K562 (cell line): ENCODE measurements around the gene OR52E5. TPM values are rescaled to one million over a fixed set of nuclear protein-coding genes. Genes with fewer than 3 reads are reported as not detected.

Experiments
- ATAC-seq: fragments of 200-7000 bp; cut with Tn5 transposase; 3 replicates; pipeline ENCODE4 v1.9.1; 2020; ENCODE audit warnings: moderate library complexity
- BruUV-seq: library from RNA; stranded (reverse); fragments of 400-500 nt; replicated peaks from 2 replicates; lab custom pipeline; 2021; lab: Mats Ljungman, UMichigan
- CTCF ChIA-PET: fragments of 300-600 bp; formaldehyde crosslinking; extraction: SDS; loops from one replicate; lab custom pipeline; 2021; ENCODE audit warnings: low intra/inter-chr PET ratio; lab: Yijun Ruan, JAX
- POLR2A ChIA-PET: fragments of 300-600, 350-650 bp; sonication (Branson Sonifier 250); formaldehyde crosslinking; extraction: SDS; loops from one replicate; lab custom pipeline; 2021; ENCODE audit warnings: antibody characterized with exemption, inconsistent platforms; lab: Yijun Ruan, JAX
- DNase-seq, 4 experiments: peaks; one replicate each; pipeline versions ENCODE4 v3.0.0 to v3.0.0-alpha.2; 2011 to 2018; ENCODE audit warnings: low spot score in 3 of 4, mixed read lengths in 3 of 4; ENCODE audit errors: extremely low read depth in 1 of 4
- FAIRE-seq: peaks from 2 replicates; lab custom pipeline; 2011; peaks lifted over from hg19 to GRCh38; lab: Jason Lieb, UNC
- H2AFZ ChIP-seq: 2 replicates; pipeline ENCODE4 v1.6.0; 2011; ENCODE audit warnings: low read depth, low read length, control low read depth, inconsistent platforms
- H3K27ac ChIP-seq: fragments of 200-600 bp; 3 replicates; pipeline ENCODE4 v1.8.0; 2011; ENCODE audit warnings: low read depth, mild to moderate bottlenecking, control low read depth, inconsistent platforms, low read length, moderate library complexity, mixed read lengths; ENCODE audit errors: extremely low read depth
- H3K27me3 ChIP-seq, 2 experiments: fragments of 300-600 bp in 1 of 2; 2 replicates in 1 of 2; 3 replicates in 1 of 2; pipeline versions ENCODE4 v1.6.0 to v1.8.0; 2011; ENCODE audit warnings: inconsistent platforms in 2 of 2, low read length in 2 of 2, mild to moderate bottlenecking in 1 of 2, mixed read lengths in 1 of 2, moderate library complexity in 1 of 2; ENCODE audit not compliant: control insufficient read depth in 2 of 2, insufficient read depth in 2 of 2
- H3K36me3 ChIP-seq: fragments of 300-600 bp; 3 replicates; pipeline ENCODE4 v1.8.0; 2011; ENCODE audit warnings: mild to moderate bottlenecking, low read length, inconsistent platforms; ENCODE audit not compliant: control insufficient read depth, insufficient read depth
- H3K4me1 ChIP-seq, 2 experiments: fragments of 200-600 bp in 1 of 2; replicated peaks in 1 of 2; 2 replicates in 1 of 2; 3 replicates in 1 of 2; pipeline versions ENCODE4 v1.5.1 to v1.8.0; 2011; ENCODE audit warnings: inconsistent platforms in 2 of 2, low read length in 2 of 2, mild to moderate bottlenecking in 1 of 2, mixed read lengths in 1 of 2, moderate library complexity in 1 of 2; ENCODE audit not compliant: control insufficient read depth in 2 of 2, insufficient read depth in 2 of 2
- H3K4me2 ChIP-seq: 2 replicates; pipeline ENCODE4 v1.6.1; 2011; ENCODE audit warnings: low read length, control low read depth, inconsistent platforms, mixed read lengths; ENCODE audit not compliant: insufficient read depth
- H3K4me3 ChIP-seq: fragments of 200-600 bp; sonication (generic), shearing (Covaris generic); 2 replicates; pipeline ENCODE4 v1.5.1; 2016; ENCODE audit warnings: control low read depth, inconsistent platforms
- H3K79me2 ChIP-seq: fragments of 200-600 bp; 3 replicates; pipeline ENCODE4 v1.8.0; 2011; ENCODE audit warnings: low read length, inconsistent platforms; ENCODE audit not compliant: control insufficient read depth, insufficient read depth
- H3K9ac ChIP-seq, 2 experiments: 2 replicates each; pipeline versions ENCODE4 v1.6.0 to v1.6.1; 2011; ENCODE audit warnings: low read depth in 2 of 2, low read length in 2 of 2, control low read depth in 1 of 2, inconsistent platforms in 1 of 2, mild to moderate bottlenecking in 1 of 2, mixed read lengths in 1 of 2; ENCODE audit not compliant: insufficient read depth in 1 of 2
- H3K9me1 ChIP-seq: one replicate; pipeline ENCODE4 v1.6.0; 2011; ENCODE audit warnings: inconsistent platforms, mild to moderate bottlenecking, low read length, moderate library complexity; ENCODE audit not compliant: control insufficient read depth, insufficient read depth
- H3K9me3 ChIP-seq: replicated peaks from 2 replicates; pipeline ENCODE4 v1.5.1; 2011; ENCODE audit warnings: low read depth, low read length, inconsistent platforms; ENCODE audit not compliant: control insufficient read depth, insufficient read depth
- H4K20me1 ChIP-seq: replicated peaks from 2 replicates; pipeline ENCODE4 v1.6.1; 2011; ENCODE audit warnings: low read length, inconsistent platforms, mixed read lengths; ENCODE audit not compliant: control insufficient read depth, insufficient read depth
- CEBPG ChIP-seq, 3 experiments: fragments of 200-800 bp in 1 of 3; sonication (Bioruptor generic) in 1 of 3; sonication (generic) in 1 of 3; formaldehyde crosslinking in 1 of 3; IDR thresholded peaks in 2 of 3; conservative IDR thresholded peaks in 1 of 3; 2 replicates each; pipeline versions ENCODE4 v1.6.1 to v1.8.0; 2016 to 2022; ENCODE audit warnings: missing compliant biosample characterization in 2 of 3, missing genetic modification characterization in 2 of 3, mild to moderate bottlenecking in 1 of 3, missing genetic modification reagents in 1 of 3
- GATA2 ChIP-seq: sonication (generic); formaldehyde crosslinking; IDR thresholded peaks from 2 replicates; pipeline ENCODE4 v1.4.0; 2020; ENCODE audit warnings: mild to moderate bottlenecking, missing genetic modification reagents
- MTA2 ChIP-seq: fragments of 450-650 bp; IDR thresholded peaks from 2 replicates; pipeline ENCODE4 v1.6.1; 2016; ENCODE audit warnings: low read depth
- MTA3 ChIP-seq: fragments of 450-650 bp; formaldehyde crosslinking; IDR thresholded peaks from 2 replicates; pipeline ENCODE4 v1.6.1; 2017; ENCODE audit warnings: mild to moderate bottlenecking, borderline replicate concordance
- PTRF ChIP-seq: fragments of 450-650 bp; IDR thresholded peaks from 2 replicates; pipeline ENCODE4 v1.6.1; 2016; ENCODE audit warnings: mild to moderate bottlenecking, missing genetic modification characterization, missing compliant biosample characterization
- TCF7 ChIP-seq: sonication (generic); IDR thresholded peaks from 2 replicates; pipeline ENCODE4 v1.6.1; 2016; ENCODE audit warnings: antibody characterized with exemption, borderline replicate concordance
- XRCC4 ChIP-seq: IDR thresholded peaks from one replicate; pipeline ENCODE4 v1.6.1; 2011; ENCODE audit not compliant: insufficient read depth, insufficient read length; ENCODE audit errors: extremely low read depth
- XRCC5 ChIP-seq: fragments of 200-400 bp; formaldehyde crosslinking; IDR thresholded peaks from 2 replicates; pipeline ENCODE4 v1.6.1; 2017; ENCODE audit warnings: low read depth, mild to moderate bottlenecking, low read length
- ZC3H8 ChIP-seq: fragments of 450-650 bp; IDR thresholded peaks from 2 replicates; pipeline ENCODE4 v1.6.1; 2017
- ZNF146 ChIP-seq: IDR thresholded peaks from one replicate; pipeline ENCODE4 v1.6.1; 2018; ENCODE audit warnings: missing compliant biosample characterization; ENCODE audit not compliant: unreplicated experiment
- ZNF23 ChIP-seq: fragments of 250-450 bp; sonication (Bioruptor Pico); IDR thresholded peaks from 2 replicates; pipeline ENCODE4 v1.4.0; 2020; ENCODE audit warnings: mild to moderate bottlenecking
- ZNF717 ChIP-seq: fragments of 250-450 bp; sonication (Bioruptor Pico); IDR thresholded peaks from 2 replicates; pipeline ENCODE4 v1.5.0; 2021
- ZNF76 ChIP-seq: fragments of 250-450 bp; sonication (Bioruptor Pico); IDR thresholded peaks from 2 replicates; pipeline ENCODE4 v1.4.0; 2020; ENCODE audit warnings: mild to moderate bottlenecking, moderate library complexity, borderline replicate concordance
- WGBS: fragments of 100-300 bp; shearing (Covaris generic); methylation state at CpG from one replicate; pipeline ENCODE4 v1.1.6; 2016; ENCODE audit warnings: low coverage, mixed read lengths; ENCODE audit not compliant: insufficient coverage; ENCODE audit errors: missing lambda C conversion rate; 5-methylcytosine and 5-hydroxymethylcytosine counted together
- in situ Hi-C: fragments of 300-500 bp; cut with MboI; formaldehyde crosslinking; loops from 4 replicates; pipeline ENCODE4 v1.15.0; 2018; ENCODE audit warnings: inconsistent platforms, mixed read lengths
- intact Hi-C: fragments of 100-400 bp; cut with micrococcal nuclease; formaldehyde crosslinking; loops from 2 replicates; pipeline ENCODE4 v1.14.2; 2022
- polyA plus RNA-seq, 8 experiments: library from polyadenylated mRNA; depleted of rRNA in 4 of 8; stranded (reverse) in 5 of 8; unstranded in 3 of 8; fragments of >200 nt; fragmentation: Nextera tagmentation in 2 of 8; fragmentation: Illumina TruSeq in 1 of 8; extraction: Ambion mirVana in 2 of 8; extraction: Trizol in 1 of 8; gene quantifications; 2 replicates each; pipeline versions ENCODE4 v1.2.1 to v1.2.3, GENCODE V29; 2011 to 2014; ENCODE audit warnings: inconsistent platforms in 1 of 8, missing spikeins in 1 of 8
- total RNA-seq, 7 experiments: library from RNA; depleted of rRNA in 6 of 7; stranded (reverse); fragments of >200 nt in 6 of 7; fragmentation: Illumina TruSeq in 2 of 7; extraction: Trizol in 2 of 7; gene quantifications; 2 replicates each; pipeline versions ENCODE4 v1.2.1 to v1.2.3, GENCODE V29; 2011 to 2021; ENCODE audit warnings: low replicate concordance in 1 of 7
- TF ChIP-seq, protein P1 (sequence below): sonication (generic); formaldehyde crosslinking; IDR thresholded peaks from 2 replicates; pipeline ENCODE4 v1.8.0; 2022; ENCODE audit warnings: missing genetic modification reagents, mild to moderate bottlenecking, moderate library complexity, borderline replicate concordance
- TF ChIP-seq, protein P2 (sequence below), 3 experiments: IDR thresholded peaks in 2 of 3; conservative IDR thresholded peaks in 1 of 3; 2 replicates each; pipeline ENCODE4 v1.5.1; 2011 to 2012; ENCODE audit warnings: low read length in 3 of 3, mild to moderate bottlenecking in 3 of 3, control low read depth in 2 of 3, improper control_type of control experiment in 1 of 3, inconsistent platforms in 1 of 3, low read depth in 1 of 3, mixed read lengths in 1 of 3, moderate library complexity in 1 of 3; ENCODE audit not compliant: insufficient read depth in 2 of 3

OR52E5 gene
- total and polyA plus RNA-seq, 9 of the 15 experiments (the other 6 are each of a cell fraction or from before 2014, with no cell fraction given) = not detected

DNA sequence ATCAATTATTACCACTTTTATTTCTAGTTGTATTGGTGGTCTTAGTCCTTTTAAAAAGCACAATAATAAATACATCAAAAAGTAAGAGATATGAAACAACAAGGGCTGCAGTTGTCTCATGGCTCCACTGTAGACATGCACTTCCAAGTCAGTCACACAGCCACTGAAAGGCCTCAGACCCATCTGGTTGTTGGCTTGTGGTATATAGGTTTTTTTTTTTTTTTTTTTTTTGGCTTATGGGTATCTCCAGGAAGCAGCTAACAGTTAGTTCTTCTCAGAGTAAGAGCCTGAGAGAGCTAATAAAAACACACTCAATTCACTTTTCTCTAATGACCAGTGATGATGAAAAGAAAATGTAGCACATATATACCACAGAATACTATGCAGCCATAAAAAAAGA is 45.3 kb upstream of the OR52E5 start:
- CTCF ChIA-PET = no interaction called here
- Histone ChIP-seq H3K4me3 (no peak overlapping the region), H3K4me2 (no peak overlapping the region), H3K27me3 (no peaks in the 10 kb centered on the region), H3K9me1 (no peaks in the 10 kb centered on the region), H4K20me1 (no peaks in the 10 kb centered on the region), H3K79me2 (no peaks in the 10 kb centered on the region), H3K36me3 (no peaks in the 10 kb centered on the region), H3K9me3 (no peaks in the 10 kb centered on the region), H3K9ac (no peak overlapping the region), H3K27ac (no peak overlapping the region), H3K4me1 (no peaks in the 10 kb centered on the region), H2AFZ (no peak overlapping the region)
- FAIRE-seq (no peak), ATAC-seq (no peak), DNase-seq (peak in 1 of 4 experiments; percentile 3)
- POLR2A ChIA-PET = interaction anchor here (0.6 kb wide), 1 partner anchor 13 kb away, joined by 3 read pairs; no protein-coding TSS in a partner anchor
- intact Hi-C loops (no loop called here), in situ Hi-C loops (no loop called here)
- TF ChIP-seq ZNF23 (CRISPR knock-in tag) (no peak), ZNF76 (CRISPR knock-in tag) (no peak), ZNF146 (CRISPR knock-in tag) (peak; percentile 40)
- BruUV-seq = no TSS peak

DNA sequence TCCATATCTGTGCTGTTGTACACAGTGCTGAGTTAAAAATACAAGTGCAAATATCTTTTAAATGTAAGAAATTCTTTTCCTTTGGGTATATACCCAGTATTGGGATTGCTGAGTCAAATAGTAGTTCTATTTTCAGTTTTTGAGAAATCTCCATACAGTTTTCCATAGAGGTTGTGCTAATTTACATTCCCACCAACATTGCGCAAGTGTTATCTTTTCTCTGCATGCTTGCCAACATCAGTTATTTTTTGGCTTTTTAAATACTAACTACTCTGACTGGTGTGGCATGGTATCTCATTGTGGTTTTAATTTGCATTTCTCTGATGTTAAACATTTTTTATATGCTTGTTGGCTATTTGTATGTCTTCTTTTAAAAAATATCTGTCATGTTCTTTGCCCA is 42.0 kb upstream of the OR52E5 start:
- Histone ChIP-seq H3K4me2 (no peak overlapping the region), H3K79me2 (no peaks in the 10 kb centered on the region), H3K27me3 (no peaks in the 10 kb centered on the region), H3K4me3 (no peak overlapping the region), H4K20me1 (no peaks in the 10 kb centered on the region), H3K27ac (no peak overlapping the region), H3K4me1 (no peaks in the 10 kb centered on the region), H2AFZ (no peak overlapping the region), H3K9ac (no peak overlapping the region), H3K9me3 (no peaks in the 10 kb centered on the region), H3K36me3 (no peaks in the 10 kb centered on the region), H3K9me1 (no peaks in the 10 kb centered on the region)
- FAIRE-seq = no peak
- no peak for ATAC-seq
- BruUV-seq = no TSS peak
- ChIA-PET CTCF (no interaction called here), POLR2A (no interaction called here)
- intact Hi-C loops (no loop called here), in situ Hi-C loops (no loop called here)
- no peak for DNase-seq
- WGBS = 29% methylated on average over 1 of the region's 1 CpG
- TF ChIP-seq GATA2 (CRISPR knock-in tag) = no peak
- no peak for TF ChIP-seq XRCC4
- TF ChIP-seq CEBPG (CRISPR knock-in tag; IDR thresholded peaks at IDR 0.05) = no peak
- peak; percentile 52 to 62; a peak in 3 of 4 replicates for TF ChIP-seq CEBPG (tag; conservative IDR thresholded peaks at IDR 0.05 in 1 of 2, IDR thresholded peaks at IDR 0.05 in 1 of 2)
- no peak for TF ChIP-seq MTA3
- TF ChIP-seq, protein P1, sequence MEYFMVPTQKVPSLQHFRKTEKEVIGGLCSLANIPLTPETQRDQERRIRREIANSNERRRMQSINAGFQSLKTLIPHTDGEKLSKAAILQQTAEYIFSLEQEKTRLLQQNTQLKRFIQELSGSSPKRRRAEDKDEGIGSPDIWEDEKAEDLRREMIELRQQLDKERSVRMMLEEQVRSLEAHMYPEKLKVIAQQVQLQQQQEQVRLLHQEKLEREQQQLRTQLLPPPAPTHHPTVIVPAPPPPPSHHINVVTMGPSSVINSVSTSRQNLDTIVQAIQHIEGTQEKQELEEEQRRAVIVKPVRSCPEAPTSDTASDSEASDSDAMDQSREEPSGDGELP (CRISPR knock-in tag) = no peak
- no peak for TF ChIP-seq ZNF717 (CRISPR knock-in tag)
- TF ChIP-seq, protein P2, sequence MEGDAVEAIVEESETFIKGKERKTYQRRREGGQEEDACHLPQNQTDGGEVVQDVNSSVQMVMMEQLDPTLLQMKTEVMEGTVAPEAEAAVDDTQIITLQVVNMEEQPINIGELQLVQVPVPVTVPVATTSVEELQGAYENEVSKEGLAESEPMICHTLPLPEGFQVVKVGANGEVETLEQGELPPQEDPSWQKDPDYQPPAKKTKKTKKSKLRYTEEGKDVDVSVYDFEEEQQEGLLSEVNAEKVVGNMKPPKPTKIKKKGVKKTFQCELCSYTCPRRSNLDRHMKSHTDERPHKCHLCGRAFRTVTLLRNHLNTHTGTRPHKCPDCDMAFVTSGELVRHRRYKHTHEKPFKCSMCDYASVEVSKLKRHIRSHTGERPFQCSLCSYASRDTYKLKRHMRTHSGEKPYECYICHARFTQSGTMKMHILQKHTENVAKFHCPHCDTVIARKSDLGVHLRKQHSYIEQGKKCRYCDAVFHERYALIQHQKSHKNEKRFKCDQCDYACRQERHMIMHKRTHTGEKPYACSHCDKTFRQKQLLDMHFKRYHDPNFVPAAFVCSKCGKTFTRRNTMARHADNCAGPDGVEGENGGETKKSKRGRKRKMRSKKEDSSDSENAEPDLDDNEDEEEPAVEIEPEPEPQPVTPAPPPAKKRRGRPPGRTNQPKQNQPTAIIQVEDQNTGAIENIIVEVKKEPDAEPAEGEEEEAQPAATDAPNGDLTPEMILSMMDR (IDR thresholded peaks at IDR 0.05 in 2 of 3, conservative IDR thresholded peaks at IDR 0.05 in 1 of 3; ENCODE audit: insufficient read depth in 2 of 3, low read depth in 1 of 3, low read length in 3 of 3) = no peak
- TF ChIP-seq PTRF = no peak
- TF ChIP-seq XRCC5 = no peak
- TF ChIP-seq TCF7 = no peak
- no peak for TF ChIP-seq MTA2
- TF ChIP-seq ZC3H8 = no peak
